Liver (tissue), 9 donors: ENCODE data around the gene OR2T12. TPM values are rescaled to one million over a fixed set of nuclear protein-coding genes. Genes with fewer than 3 reads are reported as not detected.
"Not testable (repeated sequence)": the region's sequence is repeated elsewhere in the genome, so short reads cannot be mapped to it uniquely, and the experiment has no call there.

Source experiments
- DNase-seq: peaks from one replicate; pipeline ENCODE4 v3.0.0-alpha.2; 2017; ENCODE audit warnings: low spot score
- H3K27ac ChIP-seq, 2 donors: one replicate each; pipeline ENCODE4 v1.7.0; 2013; ENCODE audit warnings: inconsistent platforms in 2 of 2, low read length in 2 of 2, control low read depth in 1 of 2, low read depth in 1 of 2, mild to moderate bottlenecking in 1 of 2
- H3K27me3 ChIP-seq, 4 donors: one replicate each; pipeline versions ENCODE4 v1.6.1 to v1.7.0; 2013; ENCODE audit warnings: low read length in 3 of 4, inconsistent platforms in 1 of 4, mild to moderate bottlenecking in 1 of 4, moderate library complexity in 1 of 4; ENCODE audit not compliant: control insufficient read depth in 4 of 4, insufficient read depth in 4 of 4
- H3K36me3 ChIP-seq, 4 donors: one replicate each; pipeline versions ENCODE4 v1.6.1 to v1.7.0; 2013; ENCODE audit warnings: low read length in 3 of 4, mild to moderate bottlenecking in 3 of 4, low read depth in 1 of 4, moderate library complexity in 1 of 4; ENCODE audit not compliant: control insufficient read depth in 4 of 4, insufficient read depth in 3 of 4
- H3K4me1 ChIP-seq, 4 donors: one replicate each; pipeline versions ENCODE4 v1.6.1 to v1.7.0; 2013; ENCODE audit warnings: low read length in 3 of 4, mild to moderate bottlenecking in 3 of 4, moderate library complexity in 1 of 4; ENCODE audit not compliant: control insufficient read depth in 4 of 4, insufficient read depth in 4 of 4
- H3K4me3 ChIP-seq, 3 donors: one replicate each; pipeline versions ENCODE4 v1.6.1 to v1.7.0; 2013; ENCODE audit warnings: low read length in 3 of 3, control low read depth in 1 of 3, low read depth in 1 of 3, mild to moderate bottlenecking in 1 of 3
- H3K9ac ChIP-seq, 2 donors: one replicate each; pipeline ENCODE4 v1.7.0; 2013; ENCODE audit warnings: low read length in 2 of 2, mild to moderate bottlenecking in 2 of 2, moderate library complexity in 2 of 2, control low read depth in 1 of 2, low read depth in 1 of 2
- H3K9me3 ChIP-seq, 4 donors: one replicate each; pipeline versions ENCODE4 v1.6.1 to v1.7.0; 2013; ENCODE audit warnings: low read length in 3 of 4; ENCODE audit not compliant: control insufficient read depth in 4 of 4
- EGR1 ChIP-seq, 2 donors: IDR thresholded peaks; 2 replicates each; pipeline ENCODE4 v1.6.1; 2016 to 2018; ENCODE audit warnings: antibody characterized with exemption in 2 of 2, low read depth in 2 of 2
- FOXA1 ChIP-seq: IDR thresholded peaks from 2 replicates; pipeline ENCODE4 v1.6.1; 2016; ENCODE audit warnings: antibody characterized with exemption
- FOXA2 ChIP-seq: IDR thresholded peaks from 2 replicates; pipeline ENCODE4 v1.6.1; 2016; ENCODE audit warnings: antibody characterized with exemption
- GABPA ChIP-seq, 2 donors: IDR thresholded peaks in 1 of 2; conservative IDR thresholded peaks in 1 of 2; 2 replicates each; pipeline ENCODE4 v1.6.1; 2016; ENCODE audit warnings: antibody characterized with exemption in 2 of 2, mild to moderate bottlenecking in 1 of 2, moderate library complexity in 1 of 2
- HNF4A ChIP-seq, 2 donors: conservative IDR thresholded peaks; 2 replicates each; pipeline ENCODE4 v1.6.1; 2016; ENCODE audit warnings: antibody characterized with exemption in 2 of 2, mild to moderate bottlenecking in 2 of 2
- HNF4G ChIP-seq: IDR thresholded peaks from 2 replicates; pipeline ENCODE4 v1.6.1; 2016; ENCODE audit warnings: antibody characterized with exemption
- JUND ChIP-seq, 2 donors: IDR thresholded peaks; 2 replicates each; pipeline ENCODE4 v1.6.1; 2016; ENCODE audit warnings: antibody characterized with exemption in 2 of 2
- NR2F2 ChIP-seq: IDR thresholded peaks from 2 replicates; pipeline ENCODE4 v1.6.1; 2016; ENCODE audit warnings: antibody characterized with exemption
- RAD21 ChIP-seq, 2 donors: IDR thresholded peaks; 2 replicates each; pipeline ENCODE4 v1.6.1; 2016; ENCODE audit warnings: antibody characterized with exemption in 2 of 2, mild to moderate bottlenecking in 2 of 2
- REST ChIP-seq: IDR thresholded peaks from 2 replicates; pipeline ENCODE4 v1.6.1; 2016; ENCODE audit warnings: antibody characterized with exemption, mild to moderate bottlenecking
- RXRA ChIP-seq, 2 donors: IDR thresholded peaks; 2 replicates each; pipeline ENCODE4 v1.6.1; 2017 to 2018; ENCODE audit warnings: antibody characterized with exemption in 2 of 2, mild to moderate bottlenecking in 1 of 2
- SP1 ChIP-seq: IDR thresholded peaks from 2 replicates; pipeline ENCODE4 v1.6.1; 2018; ENCODE audit warnings: antibody characterized with exemption, mild to moderate bottlenecking
- TAF1 ChIP-seq: conservative IDR thresholded peaks from 2 replicates; pipeline ENCODE4 v1.6.1; 2016; ENCODE audit warnings: antibody characterized with exemption, mild to moderate bottlenecking
- YY1 ChIP-seq: IDR thresholded peaks from 2 replicates; pipeline ENCODE4 v1.6.1; 2016; ENCODE audit warnings: antibody characterized with exemption, mild to moderate bottlenecking
- WGBS: extraction: QIAGEN DNeasy Blood & Tissue Kit; methylation state at CpG from one replicate; pipeline ENCODE4 v1.1.7; 2013; 5-methylcytosine and 5-hydroxymethylcytosine counted together
- polyA plus RNA-seq, 2 donors: library from polyadenylated mRNA; stranded (reverse) in 1 of 2; unstranded in 1 of 2; fragments of 200-250 nt in 1 of 2; fragments of >200 nt in 1 of 2; fragmentation: Nextera tagmentation in 1 of 2; extraction: Ambion mirVana in 1 of 2; gene quantifications; one replicate each; pipeline versions ENCODE4 v1.2.1 to v1.2.3, GENCODE V29; 2013 to 2015
- total RNA-seq, 2 donors: library from RNA; depleted of rRNA; stranded (reverse); fragments of >200 nt; gene quantifications; one replicate each; pipeline ENCODE4 v1.2.3, GENCODE V29; 2014
- TF ChIP-seq, protein P1 (sequence below): IDR thresholded peaks from 2 replicates; pipeline ENCODE4 v1.6.1; 2016; ENCODE audit warnings: antibody characterized with exemption
- TF ChIP-seq, protein P2 (sequence below): IDR thresholded peaks from 2 replicates; pipeline ENCODE4 v1.6.1; 2016; ENCODE audit warnings: antibody characterized with exemption
- TF ChIP-seq, protein P3 (sequence below): IDR thresholded peaks from 2 replicates; pipeline ENCODE4 v1.6.1; 2016; ENCODE audit warnings: antibody characterized with exemption
- TF ChIP-seq, protein P4 (sequence below): fragments of 150-350 bp; IDR thresholded peaks from 2 replicates; pipeline ENCODE4 v1.5.1; 2017; ENCODE audit warnings: improper control_type of control experiment, low read depth, low read length; ENCODE audit not compliant: missing input control
- donor health status: healthy.
- donor health status: healthy.
- donor health status: healthy.
- donor health status: healthy.
- donor health status: healthy.

OR2T12 gene
- total and polyA plus RNA-seq, 4 donors: not detected

GRCh38 chr1:248306103-248306502, 2.9 kb upstream of the OR2T12 start:
- no peaks in the 10 kb centered on the region for H3K4me1 ChIP-seq
- H3K4me3 ChIP-seq: no peak overlapping the region
- TF ChIP-seq REST (no peak), JUND (IDR thresholded peaks at IDR 0.05) (no peak), GABPA (IDR thresholded peaks at IDR 0.05 in 1 of 2, conservative IDR thresholded peaks at IDR 0.05 in 1 of 2) (no peak), EGR1 (IDR thresholded peaks at IDR 0.05; ENCODE audit: low read depth in 2 of 2) (no peak), SP1 (no peak), YY1 (no peak), FOXA1 (no peak), HNF4A (conservative IDR thresholded peaks at IDR 0.05) (no peak), RXRA (IDR thresholded peaks at IDR 0.05) (no peak), TAF1 (no peak), NR2F2 (no peak), FOXA2 (no peak), RAD21 (IDR thresholded peaks at IDR 0.05) (no peak), HNF4G (no peak)
- TF ChIP-seq, protein P1, sequence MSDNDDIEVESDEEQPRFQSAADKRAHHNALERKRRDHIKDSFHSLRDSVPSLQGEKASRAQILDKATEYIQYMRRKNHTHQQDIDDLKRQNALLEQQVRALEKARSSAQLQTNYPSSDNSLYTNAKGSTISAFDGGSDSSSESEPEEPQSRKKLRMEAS: no peak
- TF ChIP-seq, protein P2, sequence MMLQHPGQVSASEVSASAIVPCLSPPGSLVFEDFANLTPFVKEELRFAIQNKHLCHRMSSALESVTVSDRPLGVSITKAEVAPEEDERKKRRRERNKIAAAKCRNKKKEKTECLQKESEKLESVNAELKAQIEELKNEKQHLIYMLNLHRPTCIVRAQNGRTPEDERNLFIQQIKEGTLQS: no peak
- TF ChIP-seq, protein P3, sequence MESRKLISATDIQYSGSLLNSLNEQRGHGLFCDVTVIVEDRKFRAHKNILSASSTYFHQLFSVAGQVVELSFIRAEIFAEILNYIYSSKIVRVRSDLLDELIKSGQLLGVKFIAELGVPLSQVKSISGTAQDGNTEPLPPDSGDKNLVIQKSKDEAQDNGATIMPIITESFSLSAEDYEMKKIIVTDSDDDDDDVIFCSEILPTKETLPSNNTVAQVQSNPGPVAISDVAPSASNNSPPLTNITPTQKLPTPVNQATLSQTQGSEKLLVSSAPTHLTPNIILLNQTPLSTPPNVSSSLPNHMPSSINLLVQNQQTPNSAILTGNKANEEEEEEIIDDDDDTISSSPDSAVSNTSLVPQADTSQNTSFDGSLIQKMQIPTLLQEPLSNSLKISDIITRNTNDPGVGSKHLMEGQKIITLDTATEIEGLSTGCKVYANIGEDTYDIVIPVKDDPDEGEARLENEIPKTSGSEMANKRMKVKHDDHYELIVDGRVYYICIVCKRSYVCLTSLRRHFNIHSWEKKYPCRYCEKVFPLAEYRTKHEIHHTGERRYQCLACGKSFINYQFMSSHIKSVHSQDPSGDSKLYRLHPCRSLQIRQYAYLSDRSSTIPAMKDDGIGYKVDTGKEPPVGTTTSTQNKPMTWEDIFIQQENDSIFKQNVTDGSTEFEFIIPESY: no peak
- TF ChIP-seq, protein P4, sequence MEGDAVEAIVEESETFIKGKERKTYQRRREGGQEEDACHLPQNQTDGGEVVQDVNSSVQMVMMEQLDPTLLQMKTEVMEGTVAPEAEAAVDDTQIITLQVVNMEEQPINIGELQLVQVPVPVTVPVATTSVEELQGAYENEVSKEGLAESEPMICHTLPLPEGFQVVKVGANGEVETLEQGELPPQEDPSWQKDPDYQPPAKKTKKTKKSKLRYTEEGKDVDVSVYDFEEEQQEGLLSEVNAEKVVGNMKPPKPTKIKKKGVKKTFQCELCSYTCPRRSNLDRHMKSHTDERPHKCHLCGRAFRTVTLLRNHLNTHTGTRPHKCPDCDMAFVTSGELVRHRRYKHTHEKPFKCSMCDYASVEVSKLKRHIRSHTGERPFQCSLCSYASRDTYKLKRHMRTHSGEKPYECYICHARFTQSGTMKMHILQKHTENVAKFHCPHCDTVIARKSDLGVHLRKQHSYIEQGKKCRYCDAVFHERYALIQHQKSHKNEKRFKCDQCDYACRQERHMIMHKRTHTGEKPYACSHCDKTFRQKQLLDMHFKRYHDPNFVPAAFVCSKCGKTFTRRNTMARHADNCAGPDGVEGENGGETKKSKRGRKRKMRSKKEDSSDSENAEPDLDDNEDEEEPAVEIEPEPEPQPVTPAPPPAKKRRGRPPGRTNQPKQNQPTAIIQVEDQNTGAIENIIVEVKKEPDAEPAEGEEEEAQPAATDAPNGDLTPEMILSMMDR: no peak
- WGBS: 83% methylated on average over 19 of the region's 19 CpGs
- no peaks in the 10 kb centered on the region for H3K27me3 ChIP-seq
- DNase-seq: no peak
- no peak overlapping the region for H3K9ac ChIP-seq
- no peak overlapping the region for H3K27ac ChIP-seq
- no peaks in the 10 kb centered on the region for H3K36me3 ChIP-seq
- no peaks in the 10 kb centered on the region for H3K9me3 ChIP-seq

GRCh38 chr1:248305672-248306071, 2.4 kb upstream of the OR2T12 start:
- H3K9me3 ChIP-seq, H3K36me3 ChIP-seq, H3K27me3 ChIP-seq, H3K9ac ChIP-seq, H3K4me3 ChIP-seq, H3K27ac ChIP-seq, H3K4me1 ChIP-seq, DNase-seq: not testable (repeated sequence)
- WGBS: 71% methylated on average over 9 of the region's 9 CpGs
